ENCODE measurements around the gene PANX1. TPM values are rescaled to one million over a fixed set of nuclear protein-coding genes. Genes with fewer than 3 reads are reported as not detected.
A peak's percentile ranks its signal among the peaks of the same experiment; 100 is the strongest.

Gene PANX1
- polyA plus RNA-seq, 1 of the 3 experiments (the other 2 are of a cell fraction) = 11.1 TPM

- H3F3A ChIP-seq (replicated peaks; ENCODE audit: insufficient read depth) = peaks cover 3% of the 10 kb centered on the region
These were observed 43.2 kb downstream of the PANX1 start for GRCh38 chr11:94171693-94172440.

More at GRCh38 chr11:94171693-94172440, 43.2 kb downstream of the PANX1 start:
- H3K79me2 ChIP-seq (ENCODE audit: insufficient read depth) = peaks cover 90% of the 10 kb centered on the region
- TF ChIP-seq CTCF (IDR thresholded peaks at IDR 0.05) (peak; percentile 85), TAF1 (IDR thresholded peaks at IDR 0.05; ENCODE audit: borderline replicate concordance, low read depth, low read length) (no peak), ZBTB33 (IDR thresholded peaks at IDR 0.05; ENCODE audit: borderline replicate concordance, low read depth) (no peak), USF1 (IDR thresholded peaks at IDR 0.05; ENCODE audit: borderline replicate concordance, low read depth) (no peak), SIN3A (IDR thresholded peaks at IDR 0.05; ENCODE audit: borderline replicate concordance, low read depth, low read length) (no peak), YY1 (IDR thresholded peaks at IDR 0.05; ENCODE audit: low read depth) (no peak), FOSL2 (IDR thresholded peaks at IDR 0.05; ENCODE audit: borderline replicate concordance, low read depth) (no peak), SMC3 (IDR thresholded peaks at IDR 0.05; ENCODE audit: low read depth, low read length) (peak; percentile 40; the same call in 1 of the 2 replicates), ELF1 (IDR thresholded peaks at IDR 0.05) (no peak), RCOR1 (IDR thresholded peaks at IDR 0.05; ENCODE audit: low read length) (no peak), RAD21 (IDR thresholded peaks at IDR 0.05; ENCODE audit: low read length) (peak; percentile 45)
- H2AFZ ChIP-seq (ENCODE audit: low read depth) = no peak overlapping the region
- peak; percentile 39 for DNase-seq
- H3K9me3 ChIP-seq = no peaks in the 10 kb centered on the region
- POLR2A ChIA-PET = no interaction called here
- 66% methylated on average over 8 of the region's 8 CpGs for WGBS (ENCODE audit: low lambda C conversion rate)
- no peak overlapping the region for H3K4me2 ChIP-seq
- H3K27me3 ChIP-seq (ENCODE audit: insufficient read depth) = no peaks in the 10 kb centered on the region
- no peak overlapping the region for H3K27ac ChIP-seq (ENCODE audit: low read depth in 2 of 2, low read length in 1 of 2)
- H4K20me1 ChIP-seq (ENCODE audit: insufficient read depth) = peaks cover 52% of the 10 kb centered on the region
- H3K9ac ChIP-seq = no peak overlapping the region
- no peak overlapping the region for H3K4me3 ChIP-seq (ENCODE audit: low read depth in 2 of 2, low read length in 1 of 2)
- no peaks in the 10 kb centered on the region for H3K36me3 ChIP-seq (replicated peaks in 1 of 2; ENCODE audit: control insufficient read depth in 1 of 2, insufficient read depth in 2 of 2, low read length in 1 of 2)
- CTCF ChIA-PET = interaction anchor here (0.6 to 1.2 kb wide), 3 partner anchors 16 to 250 kb away, joined by 3 to 4 read pairs (median 3); no protein-coding TSS in a partner anchor
- H3K4me1 ChIP-seq (ENCODE audit: control insufficient read depth in 1 of 2, insufficient read depth in 2 of 2, low read depth in 1 of 2, low read length in 1 of 2) = peaks cover 4 to 12% of the 10 kb centered on the region in 2 experiments; a peak in 1 of 4 replicates
- no peaks in the 10 kb centered on the region for H3K9me2 ChIP-seq
